Endothelial cell of umbilical vein (primary cell): ENCODE results near the gene GANAB. TPM values are rescaled to one million over a fixed set of nuclear protein-coding genes. Genes with fewer than 3 reads are reported as not detected.
A peak's percentile ranks its signal among the peaks of the same experiment; 100 is the strongest.

ENCODE experiments used
- BruUV-seq: library from RNA; stranded (reverse); fragments of 400-500 nt; replicated peaks from 2 replicates; lab custom pipeline; 2021; lab: Mats Ljungman, UMichigan
- CTCF ChIA-PET: fragments of 300-600, 350-600 bp; sonication (Branson Sonifier 250); formaldehyde crosslinking; loops from one replicate; lab custom pipeline; 2021; ENCODE audit warnings: antibody characterized with exemption, inconsistent platforms; lab: Charles Lee
- POLR2A ChIA-PET: fragments of 300-600, 350-600 bp; sonication (Branson Sonifier 250); formaldehyde crosslinking; loops from one replicate; lab custom pipeline; 2021; ENCODE audit warnings: antibody characterized with exemption, inconsistent platforms; lab: Charles Lee
- DNase-seq: peaks from one replicate; pipeline ENCODE4 v3.0.0-alpha.2; 2011; ENCODE audit warnings: low read depth, low spot score
- FAIRE-seq: peaks from 2 replicates; lab custom pipeline; 2011; peaks lifted over from hg19 to GRCh38; lab: Jason Lieb, UNC
- H2AFZ ChIP-seq: 2 replicates; pipeline ENCODE4 v1.6.0; 2012; ENCODE audit warnings: low read depth, low read length, control low read depth, inconsistent platforms
- H3K27ac ChIP-seq: 2 replicates; pipeline ENCODE4 v1.5.1; 2011; ENCODE audit warnings: low read depth, mild to moderate bottlenecking, control low read depth, low read length, moderate library complexity; ENCODE audit not compliant: insufficient read depth
- H3K27me3 ChIP-seq, 2 experiments: 2 replicates each; pipeline versions ENCODE4 v1.6.0 to v1.6.1; 2011; ENCODE audit warnings: low read length in 2 of 2, mixed read lengths in 1 of 2; ENCODE audit not compliant: control insufficient read depth in 2 of 2, insufficient read depth in 2 of 2
- H3K36me3 ChIP-seq, 2 experiments: 2 replicates in 1 of 2; 3 replicates in 1 of 2; pipeline ENCODE4 v1.5.1; 2011; ENCODE audit warnings: low read length in 2 of 2, mild to moderate bottlenecking in 1 of 2, moderate library complexity in 1 of 2; ENCODE audit not compliant: control insufficient read depth in 2 of 2, insufficient read depth in 2 of 2; ENCODE audit errors: extremely low read depth in 1 of 2
- H3K4me1 ChIP-seq: 3 replicates; pipeline ENCODE4 v1.5.1; 2011; ENCODE audit warnings: mild to moderate bottlenecking, low read length; ENCODE audit not compliant: control insufficient read depth, insufficient read depth; ENCODE audit errors: extremely low read depth
- H3K4me2 ChIP-seq: 2 replicates; pipeline ENCODE4 v1.6.1; 2011; ENCODE audit warnings: low read length, control low read depth, mixed read lengths; ENCODE audit not compliant: insufficient read depth
- H3K4me3 ChIP-seq, 3 experiments: fragments of 200-600 bp in 1 of 3; sonication (generic), shearing (Covaris generic) in 1 of 3; replicated peaks in 1 of 3; 2 replicates each; pipeline ENCODE4 v1.5.1; 2011 to 2016; ENCODE audit warnings: control low read depth in 3 of 3, low read length in 3 of 3, mild to moderate bottlenecking in 2 of 3, inconsistent platforms in 1 of 3, low read depth in 1 of 3, moderate library complexity in 1 of 3; ENCODE audit not compliant: insufficient read depth in 1 of 3
- H3K79me2 ChIP-seq: 2 replicates; pipeline ENCODE4 v1.6.0; 2012; ENCODE audit warnings: low read length, inconsistent platforms; ENCODE audit not compliant: control insufficient read depth, insufficient read depth
- H3K9ac ChIP-seq: replicated peaks from 2 replicates; pipeline ENCODE3; 2011; ENCODE audit warnings: low read length, control low read depth; ENCODE audit not compliant: insufficient read depth; ENCODE audit errors: extremely low read depth
- H3K9me1 ChIP-seq: replicated peaks from 3 replicates; pipeline ENCODE4 v1.6.0; 2011; ENCODE audit warnings: mild to moderate bottlenecking, low read length; ENCODE audit not compliant: control insufficient read depth, insufficient read depth; ENCODE audit errors: extremely low read depth
- H3K9me3 ChIP-seq: replicated peaks from 2 replicates; pipeline ENCODE4 v1.5.1; 2012; ENCODE audit warnings: low read length, inconsistent platforms; ENCODE audit not compliant: control insufficient read depth, insufficient read depth
- H4K20me1 ChIP-seq: replicated peaks from 2 replicates; pipeline ENCODE3; 2011; ENCODE audit warnings: mild to moderate bottlenecking, low read length; ENCODE audit not compliant: control insufficient read depth, insufficient read depth; ENCODE audit errors: extremely low read depth
- FOS ChIP-seq: IDR thresholded peaks from 2 replicates; pipeline ENCODE4 v1.6.1; 2011; ENCODE audit warnings: mild to moderate bottlenecking, low read length, moderate library complexity, borderline replicate concordance; ENCODE audit not compliant: insufficient read depth
- GATA2 ChIP-seq: IDR thresholded peaks from 2 replicates; pipeline ENCODE4 v1.7.0; 2011; ENCODE audit warnings: low read depth, mild to moderate bottlenecking, moderate library complexity, mixed read lengths, low read length; ENCODE audit not compliant: insufficient read length, insufficient read depth
- JUN ChIP-seq: IDR thresholded peaks from 2 replicates; pipeline ENCODE4 v1.6.1; 2011; ENCODE audit warnings: borderline replicate concordance, low read depth; ENCODE audit not compliant: insufficient read length, insufficient read depth
- MAX ChIP-seq: IDR thresholded peaks from 2 replicates; pipeline ENCODE4 v1.6.1; 2011; ENCODE audit not compliant: insufficient read depth, insufficient read length
- POLR2AphosphoS5 ChIP-seq: IDR thresholded peaks from 2 replicates; pipeline ENCODE4 v1.6.1; 2012; ENCODE audit warnings: low read depth, mild to moderate bottlenecking, control low read depth, low read length, moderate library complexity; ENCODE audit not compliant: insufficient read depth
- dilution Hi-C: fragments of 300-500 bp; cut with MboI; formaldehyde crosslinking; loops from one replicate; pipeline ENCODE4 v1.15.0; 2019; ENCODE audit warnings: low sequenced_read_pairs; ENCODE audit not compliant: extremely low pct_ligation_motif_present
- intact Hi-C: fragments of 100-400 bp; cut with micrococcal nuclease; formaldehyde crosslinking; loops from one replicate; pipeline ENCODE4 v1.10.0; 2022
- polyA plus RNA-seq, 4 experiments: library from polyadenylated mRNA; depleted of rRNA in 3 of 4; stranded (reverse) in 3 of 4; unstranded in 1 of 4; fragments of >200 nt; gene quantifications; 2 replicates each; pipeline versions ENCODE4 v1.2.1 to v1.2.3, GENCODE V29; 2011 to 2012; ENCODE audit warnings: missing spikeins in 1 of 4
- total RNA-seq: library from RNA; stranded (reverse); gene quantifications from 2 replicates; pipeline ENCODE4 v1.2.3, GENCODE V29; 2021
- TF ChIP-seq, protein P1 (sequence below), 2 donors: IDR thresholded peaks; 1 replicate in 1 of 2; 2 replicates in 1 of 2; pipeline ENCODE4 v1.5.1; 2011; ENCODE audit warnings: low read length in 2 of 2, mild to moderate bottlenecking in 2 of 2, moderate library complexity in 2 of 2, control low read depth in 1 of 2, inconsistent platforms in 1 of 2, low read depth in 1 of 2; ENCODE audit not compliant: insufficient read depth in 1 of 2; ENCODE audit errors: extremely low read depth in 1 of 2

GANAB gene
- total and polyA plus RNA-seq, 2 donors (not counting 3 experiments of a cell fraction or from before 2014, with no cell fraction given): 389 to 455 TPM

- BruUV-seq: TSS peak; percentile 1
- dilution Hi-C loops (no loop called here), intact Hi-C loops (no loop called here)
- no peak overlapping the region for H3K9ac ChIP-seq
- FAIRE-seq (no peak), DNase-seq (no peak)
- no peak overlapping the region for H2AFZ ChIP-seq
- no peak overlapping the region for H3K4me3 ChIP-seq
- no peak overlapping the region for H3K27ac ChIP-seq
- no peaks in the 10 kb centered on the region for H3K4me1 ChIP-seq
- no peaks in the 10 kb centered on the region for H3K9me3 ChIP-seq
- TF ChIP-seq MAX (no peak), JUN (no peak), POLR2AphosphoS5 (no peak), FOS (no peak)
- TF ChIP-seq, protein P1, sequence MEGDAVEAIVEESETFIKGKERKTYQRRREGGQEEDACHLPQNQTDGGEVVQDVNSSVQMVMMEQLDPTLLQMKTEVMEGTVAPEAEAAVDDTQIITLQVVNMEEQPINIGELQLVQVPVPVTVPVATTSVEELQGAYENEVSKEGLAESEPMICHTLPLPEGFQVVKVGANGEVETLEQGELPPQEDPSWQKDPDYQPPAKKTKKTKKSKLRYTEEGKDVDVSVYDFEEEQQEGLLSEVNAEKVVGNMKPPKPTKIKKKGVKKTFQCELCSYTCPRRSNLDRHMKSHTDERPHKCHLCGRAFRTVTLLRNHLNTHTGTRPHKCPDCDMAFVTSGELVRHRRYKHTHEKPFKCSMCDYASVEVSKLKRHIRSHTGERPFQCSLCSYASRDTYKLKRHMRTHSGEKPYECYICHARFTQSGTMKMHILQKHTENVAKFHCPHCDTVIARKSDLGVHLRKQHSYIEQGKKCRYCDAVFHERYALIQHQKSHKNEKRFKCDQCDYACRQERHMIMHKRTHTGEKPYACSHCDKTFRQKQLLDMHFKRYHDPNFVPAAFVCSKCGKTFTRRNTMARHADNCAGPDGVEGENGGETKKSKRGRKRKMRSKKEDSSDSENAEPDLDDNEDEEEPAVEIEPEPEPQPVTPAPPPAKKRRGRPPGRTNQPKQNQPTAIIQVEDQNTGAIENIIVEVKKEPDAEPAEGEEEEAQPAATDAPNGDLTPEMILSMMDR (IDR thresholded peaks at IDR 0.05; ENCODE audit: extremely low read depth in 1 of 2, insufficient read depth in 1 of 2, low read depth in 1 of 2, low read length in 2 of 2): no peak
- no peaks in the 10 kb centered on the region for H3K79me2 ChIP-seq
- no peaks in the 10 kb centered on the region for H3K9me1 ChIP-seq
- ChIA-PET CTCF (no interaction called here), POLR2A (no interaction called here)
- H3K4me2 ChIP-seq: no peak overlapping the region
- H4K20me1 ChIP-seq: no peaks in the 10 kb centered on the region
- no peaks in the 10 kb centered on the region for H3K27me3 ChIP-seq
- H3K36me3 ChIP-seq: peaks cover 40 to 59% of the 10 kb centered on the region in 2 experiments
Measured at GRCh38 chr11:62632492-62632891, 13.9 kb downstream of the GANAB start.

- POLR2A ChIA-PET: no interaction called here
- Histone ChIP-seq H3K79me2 (no peaks in the 10 kb centered on the region), H3K9me3 (no peaks in the 10 kb centered on the region), H3K4me3 (no peak overlapping the region), H3K4me1 (no peaks in the 10 kb centered on the region), H3K27me3 (no peaks in the 10 kb centered on the region), H3K4me2 (no peak overlapping the region), H3K27ac (no peak overlapping the region), H3K9ac (no peak overlapping the region), H3K9me1 (no peaks in the 10 kb centered on the region), H4K20me1 (no peaks in the 10 kb centered on the region), H2AFZ (no peak overlapping the region), H3K36me3 (peaks cover 34 to 60% of the 10 kb centered on the region in 2 experiments)
- CTCF ChIA-PET: no interaction called here
- no peak for FAIRE-seq
- DNase-seq: no peak
- TF ChIP-seq, protein P1 (IDR thresholded peaks at IDR 0.05; ENCODE audit: extremely low read depth in 1 of 2, insufficient read depth in 1 of 2, low read depth in 1 of 2, low read length in 2 of 2): peak in 1 of 2 donors; percentile 12
- no peak for TF ChIP-seq GATA2
- intact Hi-C loops (no loop called here), dilution Hi-C loops (no loop called here)
- no TSS peak for BruUV-seq
Measured at GRCh38 chr11:62627713-62628112, 18.7 kb downstream of the GANAB start.
